K562 (cell line): ENCODE results near the gene WDR76. TPM values are rescaled to one million over a fixed set of nuclear protein-coding genes. Genes with fewer than 3 reads are reported as not detected.

Experiments used
- ATAC-seq: fragments of 200-7000 bp; cut with Tn5 transposase; 3 replicates; pipeline ENCODE4 v1.9.1; 2020; ENCODE audit warnings: moderate library complexity
- BruUV-seq: library from RNA; stranded (reverse); fragments of 400-500 nt; replicated peaks from 2 replicates; lab custom pipeline; 2021; lab: Mats Ljungman, UMichigan
- CTCF ChIA-PET: fragments of 300-600 bp; formaldehyde crosslinking; extraction: SDS; loops from one replicate; lab custom pipeline; 2021; ENCODE audit warnings: low intra/inter-chr PET ratio; lab: Yijun Ruan, JAX
- POLR2A ChIA-PET: fragments of 300-600, 350-650 bp; sonication (Branson Sonifier 250); formaldehyde crosslinking; extraction: SDS; loops from one replicate; lab custom pipeline; 2021; ENCODE audit warnings: antibody characterized with exemption, inconsistent platforms; lab: Yijun Ruan, JAX
- DNase-seq, 4 experiments: peaks; one replicate each; pipeline versions ENCODE4 v3.0.0 to v3.0.0-alpha.2; 2011 to 2018; ENCODE audit warnings: low spot score in 3 of 4, mixed read lengths in 3 of 4; ENCODE audit errors: extremely low read depth in 1 of 4
- FAIRE-seq: peaks from 2 replicates; lab custom pipeline; 2011; peaks lifted over from hg19 to GRCh38; lab: Jason Lieb, UNC
- H2AFZ ChIP-seq: 2 replicates; pipeline ENCODE4 v1.6.0; 2011; ENCODE audit warnings: low read depth, low read length, control low read depth, inconsistent platforms
- H3K27ac ChIP-seq: fragments of 200-600 bp; 3 replicates; pipeline ENCODE4 v1.8.0; 2011; ENCODE audit warnings: low read depth, mild to moderate bottlenecking, control low read depth, inconsistent platforms, low read length, moderate library complexity, mixed read lengths; ENCODE audit errors: extremely low read depth
- H3K27me3 ChIP-seq, 2 experiments: fragments of 300-600 bp in 1 of 2; 2 replicates in 1 of 2; 3 replicates in 1 of 2; pipeline versions ENCODE4 v1.6.0 to v1.8.0; 2011; ENCODE audit warnings: inconsistent platforms in 2 of 2, low read length in 2 of 2, mild to moderate bottlenecking in 1 of 2, mixed read lengths in 1 of 2, moderate library complexity in 1 of 2; ENCODE audit not compliant: control insufficient read depth in 2 of 2, insufficient read depth in 2 of 2
- H3K36me3 ChIP-seq: fragments of 300-600 bp; 3 replicates; pipeline ENCODE4 v1.8.0; 2011; ENCODE audit warnings: mild to moderate bottlenecking, low read length, inconsistent platforms; ENCODE audit not compliant: control insufficient read depth, insufficient read depth
- H3K4me1 ChIP-seq, 2 experiments: fragments of 200-600 bp in 1 of 2; replicated peaks in 1 of 2; 2 replicates in 1 of 2; 3 replicates in 1 of 2; pipeline versions ENCODE4 v1.5.1 to v1.8.0; 2011; ENCODE audit warnings: inconsistent platforms in 2 of 2, low read length in 2 of 2, mild to moderate bottlenecking in 1 of 2, mixed read lengths in 1 of 2, moderate library complexity in 1 of 2; ENCODE audit not compliant: control insufficient read depth in 2 of 2, insufficient read depth in 2 of 2
- H3K4me2 ChIP-seq: 2 replicates; pipeline ENCODE4 v1.6.1; 2011; ENCODE audit warnings: low read length, control low read depth, inconsistent platforms, mixed read lengths; ENCODE audit not compliant: insufficient read depth
- H3K4me3 ChIP-seq: fragments of 200-600 bp; sonication (generic), shearing (Covaris generic); 2 replicates; pipeline ENCODE4 v1.5.1; 2016; ENCODE audit warnings: control low read depth, inconsistent platforms
- H3K79me2 ChIP-seq: fragments of 200-600 bp; 3 replicates; pipeline ENCODE4 v1.8.0; 2011; ENCODE audit warnings: low read length, inconsistent platforms; ENCODE audit not compliant: control insufficient read depth, insufficient read depth
- H3K9ac ChIP-seq, 2 experiments: 2 replicates each; pipeline versions ENCODE4 v1.6.0 to v1.6.1; 2011; ENCODE audit warnings: low read depth in 2 of 2, low read length in 2 of 2, control low read depth in 1 of 2, inconsistent platforms in 1 of 2, mild to moderate bottlenecking in 1 of 2, mixed read lengths in 1 of 2; ENCODE audit not compliant: insufficient read depth in 1 of 2
- H3K9me1 ChIP-seq: one replicate; pipeline ENCODE4 v1.6.0; 2011; ENCODE audit warnings: inconsistent platforms, mild to moderate bottlenecking, low read length, moderate library complexity; ENCODE audit not compliant: control insufficient read depth, insufficient read depth
- H3K9me3 ChIP-seq: replicated peaks from 2 replicates; pipeline ENCODE4 v1.5.1; 2011; ENCODE audit warnings: low read depth, low read length, inconsistent platforms; ENCODE audit not compliant: control insufficient read depth, insufficient read depth
- H4K20me1 ChIP-seq: replicated peaks from 2 replicates; pipeline ENCODE4 v1.6.1; 2011; ENCODE audit warnings: low read length, inconsistent platforms, mixed read lengths; ENCODE audit not compliant: control insufficient read depth, insufficient read depth
- BHLHE40 ChIP-seq: IDR thresholded peaks from 2 replicates; pipeline ENCODE4 v1.6.1; 2011; ENCODE audit warnings: low read length, improper control_type of control experiment
- JUNB ChIP-seq: fragments of 450-650 bp; formaldehyde crosslinking; conservative IDR thresholded peaks from 2 replicates; pipeline ENCODE4 v1.4.0; 2020; ENCODE audit warnings: mild to moderate bottlenecking
- ZNF436 ChIP-seq: fragments of 250-450, 450-650 bp; sonication (Bioruptor Pico); formaldehyde crosslinking; IDR thresholded peaks from 2 replicates; pipeline ENCODE4 v1.7.0; 2020; ENCODE audit warnings: mild to moderate bottlenecking
- ZNF830 ChIP-seq: fragments of 250-450 bp; sonication (Bioruptor Pico); IDR thresholded peaks from 2 replicates; pipeline ENCODE4 v1.5.0; 2021; ENCODE audit warnings: mild to moderate bottlenecking
- WGBS: fragments of 100-300 bp; shearing (Covaris generic); methylation state at CpG from one replicate; pipeline ENCODE4 v1.1.6; 2016; ENCODE audit warnings: low coverage, mixed read lengths; ENCODE audit not compliant: insufficient coverage; ENCODE audit errors: missing lambda C conversion rate; 5-methylcytosine and 5-hydroxymethylcytosine counted together
- in situ Hi-C: fragments of 300-500 bp; cut with MboI; formaldehyde crosslinking; loops from 4 replicates; pipeline ENCODE4 v1.15.0; 2018; ENCODE audit warnings: inconsistent platforms, mixed read lengths
- intact Hi-C: fragments of 100-400 bp; cut with micrococcal nuclease; formaldehyde crosslinking; loops from 2 replicates; pipeline ENCODE4 v1.14.2; 2022
- polyA plus RNA-seq, 8 experiments: library from polyadenylated mRNA; depleted of rRNA in 4 of 8; stranded (reverse) in 5 of 8; unstranded in 3 of 8; fragments of >200 nt; fragmentation: Nextera tagmentation in 2 of 8; fragmentation: Illumina TruSeq in 1 of 8; extraction: Ambion mirVana in 2 of 8; extraction: Trizol in 1 of 8; gene quantifications; 2 replicates each; pipeline versions ENCODE4 v1.2.1 to v1.2.3, GENCODE V29; 2011 to 2014; ENCODE audit warnings: inconsistent platforms in 1 of 8, missing spikeins in 1 of 8
- total RNA-seq, 7 experiments: library from RNA; depleted of rRNA in 6 of 7; stranded (reverse); fragments of >200 nt in 6 of 7; fragmentation: Illumina TruSeq in 2 of 7; extraction: Trizol in 2 of 7; gene quantifications; 2 replicates each; pipeline versions ENCODE4 v1.2.1 to v1.2.3, GENCODE V29; 2011 to 2021; ENCODE audit warnings: low replicate concordance in 1 of 7
- TF ChIP-seq, protein P1 (sequence below), 2 experiments: fragments of 450-650 bp; conservative IDR thresholded peaks; 2 replicates each; pipeline ENCODE4 v1.6.1; 2017; ENCODE audit warnings: mild to moderate bottlenecking in 2 of 2, moderate library complexity in 2 of 2
- TF ChIP-seq, protein P2 (sequence below), 2 experiments: fragments of 450-650 bp in 1 of 2; sonication (generic) in 1 of 2; formaldehyde crosslinking in 1 of 2; IDR thresholded peaks; 2 replicates each; pipeline versions ENCODE4 v1.7.1 to v1.9.0; 2016 to 2022; ENCODE audit warnings: inconsistent platforms in 1 of 2, mild to moderate bottlenecking in 1 of 2, missing genetic modification reagents in 1 of 2

WDR76 gene
- total and polyA plus RNA-seq, 9 of the 15 experiments (the other 6 are each of a cell fraction or from before 2014, with no cell fraction given), result 9.8 to 69.5 (median 44.4) TPM

DNA sequence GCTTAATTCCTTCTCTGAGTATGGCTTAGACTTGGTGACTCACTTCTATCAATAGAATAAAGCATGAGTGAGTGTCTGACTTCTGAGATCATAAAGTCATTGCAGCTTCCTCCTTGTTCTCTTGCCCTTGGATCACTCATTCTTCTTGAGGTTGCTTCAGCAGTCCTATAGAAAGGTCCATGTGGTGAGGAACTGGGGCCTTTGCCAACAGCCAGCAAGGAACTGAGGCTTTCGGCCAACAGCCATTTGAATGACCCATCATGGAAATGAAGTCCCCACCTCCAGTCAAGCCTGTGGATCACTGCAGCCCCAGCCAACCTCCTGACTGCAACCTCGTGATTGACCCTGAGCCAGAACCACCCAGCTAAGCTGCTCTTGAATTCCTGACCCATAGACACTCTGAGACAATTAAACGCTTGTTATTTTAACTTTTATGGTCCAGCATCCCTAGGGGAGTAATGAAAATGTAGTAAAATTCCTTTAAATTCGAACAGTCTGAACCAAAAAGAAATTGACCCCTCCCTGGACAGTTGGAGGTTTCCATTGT lies 84.5 kb downstream of the WDR76 start:
- H4K20me1 ChIP-seq, result no peaks in the 10 kb centered on the region
- H3K27me3 ChIP-seq, result peaks cover 18 to 26% of the 10 kb centered on the region in 2 experiments
- no peak for DNase-seq
- no peaks in the 10 kb centered on the region for H3K9me1 ChIP-seq
- H3K4me3 ChIP-seq, result no peak overlapping the region
- no peak overlapping the region for H3K27ac ChIP-seq
- 3% methylated on average over 4 of the region's 4 CpGs for WGBS
- H3K4me2 ChIP-seq, result no peak overlapping the region
- CTCF ChIA-PET, result no interaction called here
- H3K79me2 ChIP-seq, result no peaks in the 10 kb centered on the region
- H2AFZ ChIP-seq, result no peak overlapping the region
- POLR2A ChIA-PET, result interaction anchor here (1.8 kb wide), 1 partner anchor 13 kb away, joined by 5 read pairs; no protein-coding TSS in a partner anchor
- no peaks in the 10 kb centered on the region for H3K4me1 ChIP-seq
- no peak overlapping the region for H3K9ac ChIP-seq
- in situ Hi-C loops, result no loop called here
- intact Hi-C loops, result no loop called here
- ATAC-seq, result no peak
- FAIRE-seq, result no peak
- no peaks in the 10 kb centered on the region for H3K36me3 ChIP-seq
- no peaks in the 10 kb centered on the region for H3K9me3 ChIP-seq
- BruUV-seq, result no TSS peak
- TF ChIP-seq ZNF436 (CRISPR knock-in tag) (no peak), ZNF830 (CRISPR knock-in tag) (no peak), BHLHE40 (no peak), JUNB (CRISPR knock-in tag) (no peak)
- TF ChIP-seq, protein P1, sequence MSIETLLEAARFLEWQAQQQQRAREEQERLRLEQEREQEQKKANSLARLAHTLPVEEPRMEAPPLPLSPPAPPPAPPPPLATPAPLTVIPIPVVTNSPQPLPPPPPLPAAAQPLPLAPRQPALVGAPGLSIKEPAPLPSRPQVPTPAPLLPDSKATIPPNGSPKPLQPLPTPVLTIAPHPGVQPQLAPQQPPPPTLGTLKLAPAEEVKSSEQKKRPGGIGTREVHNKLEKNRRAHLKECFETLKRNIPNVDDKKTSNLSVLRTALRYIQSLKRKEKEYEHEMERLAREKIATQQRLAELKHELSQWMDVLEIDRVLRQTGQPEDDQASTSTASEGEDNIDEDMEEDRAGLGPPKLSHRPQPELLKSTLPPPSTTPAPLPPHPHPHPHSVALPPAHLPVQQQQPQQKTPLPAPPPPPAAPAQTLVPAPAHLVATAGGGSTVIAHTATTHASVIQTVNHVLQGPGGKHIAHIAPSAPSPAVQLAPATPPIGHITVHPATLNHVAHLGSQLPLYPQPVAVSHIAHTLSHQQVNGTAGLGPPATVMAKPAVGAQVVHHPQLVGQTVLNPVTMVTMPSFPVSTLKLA (conservative IDR thresholded peaks at IDR 0.05), result no peak
- TF ChIP-seq, protein P2, sequence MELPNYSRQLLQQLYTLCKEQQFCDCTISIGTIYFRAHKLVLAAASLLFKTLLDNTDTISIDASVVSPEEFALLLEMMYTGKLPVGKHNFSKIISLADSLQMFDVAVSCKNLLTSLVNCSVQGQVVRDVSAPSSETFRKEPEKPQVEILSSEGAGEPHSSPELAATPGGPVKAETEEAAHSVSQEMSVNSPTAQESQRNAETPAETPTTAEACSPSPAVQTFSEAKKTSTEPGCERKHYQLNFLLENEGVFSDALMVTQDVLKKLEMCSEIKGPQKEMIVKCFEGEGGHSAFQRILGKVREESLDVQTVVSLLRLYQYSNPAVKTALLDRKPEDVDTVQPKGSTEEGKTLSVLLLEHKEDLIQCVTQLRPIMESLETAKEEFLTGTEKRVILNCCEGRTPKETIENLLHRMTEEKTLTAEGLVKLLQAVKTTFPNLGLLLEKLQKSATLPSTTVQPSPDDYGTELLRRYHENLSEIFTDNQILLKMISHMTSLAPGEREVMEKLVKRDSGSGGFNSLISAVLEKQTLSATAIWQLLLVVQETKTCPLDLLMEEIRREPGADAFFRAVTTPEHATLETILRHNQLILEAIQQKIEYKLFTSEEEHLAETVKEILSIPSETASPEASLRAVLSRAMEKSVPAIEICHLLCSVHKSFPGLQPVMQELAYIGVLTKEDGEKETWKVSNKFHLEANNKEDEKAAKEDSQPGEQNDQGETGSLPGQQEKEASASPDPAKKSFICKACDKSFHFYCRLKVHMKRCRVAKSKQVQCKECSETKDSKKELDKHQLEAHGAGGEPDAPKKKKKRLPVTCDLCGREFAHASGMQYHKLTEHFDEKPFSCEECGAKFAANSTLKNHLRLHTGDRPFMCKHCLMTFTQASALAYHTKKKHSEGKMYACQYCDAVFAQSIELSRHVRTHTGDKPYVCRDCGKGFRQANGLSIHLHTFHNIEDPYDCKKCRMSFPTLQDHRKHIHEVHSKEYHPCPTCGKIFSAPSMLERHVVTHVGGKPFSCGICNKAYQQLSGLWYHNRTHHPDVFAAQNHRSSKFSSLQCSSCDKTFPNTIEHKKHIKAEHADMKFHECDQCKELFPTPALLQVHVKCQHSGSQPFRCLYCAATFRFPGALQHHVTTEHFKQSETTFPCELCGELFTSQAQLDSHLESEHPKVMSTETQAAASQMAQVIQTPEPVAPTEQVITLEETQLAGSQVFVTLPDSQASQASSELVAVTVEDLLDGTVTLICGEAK (IDR thresholded peaks at IDR 0.05), result no peak
- TF ChIP-seq, protein P2 (CRISPR knock-in tag; IDR thresholded peaks at IDR 0.05), result no peak
